HepG2 (cell line): Measurements from ENCODE around the gene RRM2.

ENCODE experiments used
- ZNF121 ChIP-seq: sonication (generic); formaldehyde crosslinking; IDR thresholded peaks from 2 replicates; pipeline ENCODE4 v1.5.0; 2020; ENCODE audit warnings: mild to moderate bottlenecking, missing genetic modification reagents
- ZNF598 ChIP-seq: sonication (generic); formaldehyde crosslinking; IDR thresholded peaks from 2 replicates; pipeline ENCODE4 v1.5.1; 2020; ENCODE audit warnings: mild to moderate bottlenecking, missing genetic modification reagents, borderline replicate concordance

- TF ChIP-seq ZNF121 (CRISPR knock-in tag) (no peak), ZNF598 (CRISPR knock-in tag) (no peak)
These were observed 17.0 kb downstream of the RRM2 start for GRCh38 chr2:10139536-10139935.
